Neural progenitor cell (in vitro differentiated cells): ENCODE results near the gene PTCHD1.
A peak's percentile ranks its signal among the peaks of the same experiment; 100 is the strongest.

Experiments used
- EZH2phosphoT487 ChIP-seq: fragments of 200-600 bp; sonication (generic); IDR thresholded peaks from 2 replicates; pipeline ENCODE4 v1.6.1; 2017; ENCODE audit warnings: antibody characterized with exemption
- TF ChIP-seq, protein P1 (sequence below): fragments of 200-600 bp; sonication (generic); IDR thresholded peaks from 2 replicates; pipeline ENCODE4 v1.5.1; 2017; ENCODE audit warnings: antibody characterized with exemption, mild to moderate bottlenecking

GRCh38 chrX:23333842-23334520, 668 bp upstream of the PTCHD1 start:
- TF ChIP-seq, protein P1, sequence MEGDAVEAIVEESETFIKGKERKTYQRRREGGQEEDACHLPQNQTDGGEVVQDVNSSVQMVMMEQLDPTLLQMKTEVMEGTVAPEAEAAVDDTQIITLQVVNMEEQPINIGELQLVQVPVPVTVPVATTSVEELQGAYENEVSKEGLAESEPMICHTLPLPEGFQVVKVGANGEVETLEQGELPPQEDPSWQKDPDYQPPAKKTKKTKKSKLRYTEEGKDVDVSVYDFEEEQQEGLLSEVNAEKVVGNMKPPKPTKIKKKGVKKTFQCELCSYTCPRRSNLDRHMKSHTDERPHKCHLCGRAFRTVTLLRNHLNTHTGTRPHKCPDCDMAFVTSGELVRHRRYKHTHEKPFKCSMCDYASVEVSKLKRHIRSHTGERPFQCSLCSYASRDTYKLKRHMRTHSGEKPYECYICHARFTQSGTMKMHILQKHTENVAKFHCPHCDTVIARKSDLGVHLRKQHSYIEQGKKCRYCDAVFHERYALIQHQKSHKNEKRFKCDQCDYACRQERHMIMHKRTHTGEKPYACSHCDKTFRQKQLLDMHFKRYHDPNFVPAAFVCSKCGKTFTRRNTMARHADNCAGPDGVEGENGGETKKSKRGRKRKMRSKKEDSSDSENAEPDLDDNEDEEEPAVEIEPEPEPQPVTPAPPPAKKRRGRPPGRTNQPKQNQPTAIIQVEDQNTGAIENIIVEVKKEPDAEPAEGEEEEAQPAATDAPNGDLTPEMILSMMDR, result no peak
- peak; percentile 57 for TF ChIP-seq EZH2phosphoT487
